ENCODE data around the gene ZNRD2. TPM values are rescaled to one million over a fixed set of nuclear protein-coding genes. Genes with fewer than 3 reads are reported as not detected.
A peak's percentile ranks its signal among the peaks of the same experiment; 100 is the strongest.

ZNRD2 gene
- total and polyA plus RNA-seq, 8 donors = 21.7 to 55.7 (median 50.0) TPM

DNA sequence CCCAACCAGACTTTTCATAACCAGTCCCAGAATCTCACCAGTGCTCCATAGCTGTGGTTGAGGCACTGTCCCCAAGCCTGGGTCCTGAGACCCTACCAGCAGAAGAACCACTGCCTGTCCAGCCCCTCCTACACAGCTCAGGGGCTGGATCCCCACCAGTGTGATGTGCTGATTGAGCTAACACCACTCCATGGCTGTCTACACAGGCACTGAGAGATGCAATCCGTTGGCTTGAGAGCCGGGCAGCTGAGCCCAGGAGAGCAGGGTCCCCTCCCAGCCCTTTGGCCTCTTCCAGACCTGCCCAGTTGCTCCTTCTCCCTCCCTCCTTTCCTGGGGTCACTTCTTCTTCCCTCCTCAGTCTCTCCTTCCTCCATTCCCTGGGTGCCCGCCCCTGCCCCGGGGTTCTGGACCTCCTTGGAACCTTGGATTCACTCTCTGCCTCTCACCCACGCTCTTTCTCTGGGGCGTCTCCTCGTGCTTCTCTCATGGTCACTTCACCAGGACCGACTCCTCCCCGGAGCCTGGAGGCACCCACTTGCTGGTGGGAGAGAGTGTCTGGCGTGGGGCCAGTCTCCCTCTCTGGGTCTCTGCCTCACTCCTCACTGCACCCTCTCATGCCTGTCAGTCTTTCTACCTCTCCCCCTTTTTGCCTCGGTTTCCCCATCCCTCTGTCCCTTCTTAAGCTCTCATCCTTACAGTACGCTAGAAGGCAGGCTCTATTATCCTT lies 46.1 kb upstream of the ZNRD2 start:
- no peak for TF ChIP-seq CTCF (IDR thresholded peaks at IDR 0.05)
- H3K36me3 ChIP-seq = peaks cover 0 to 26% of the 10 kb centered on the region in 2 donors
- H3K4me1 ChIP-seq = peaks cover 16 to 41% of the 10 kb centered on the region in 2 donors
- DNase-seq (peak in 2 of 4 donors; percentile 46 to 76), ATAC-seq (peak; percentile 27)
- H3K9me3 ChIP-seq = no peaks in the 10 kb centered on the region
- H3K4me3 ChIP-seq = peak overlapping the region; percentile 8 to 71
- peak overlapping the region; percentile 42 to 62 for H3K27ac ChIP-seq
- intact Hi-C loops (cut with DNase I) = no loop called here
- no peaks in the 10 kb centered on the region for H3K27me3 ChIP-seq

DNA sequence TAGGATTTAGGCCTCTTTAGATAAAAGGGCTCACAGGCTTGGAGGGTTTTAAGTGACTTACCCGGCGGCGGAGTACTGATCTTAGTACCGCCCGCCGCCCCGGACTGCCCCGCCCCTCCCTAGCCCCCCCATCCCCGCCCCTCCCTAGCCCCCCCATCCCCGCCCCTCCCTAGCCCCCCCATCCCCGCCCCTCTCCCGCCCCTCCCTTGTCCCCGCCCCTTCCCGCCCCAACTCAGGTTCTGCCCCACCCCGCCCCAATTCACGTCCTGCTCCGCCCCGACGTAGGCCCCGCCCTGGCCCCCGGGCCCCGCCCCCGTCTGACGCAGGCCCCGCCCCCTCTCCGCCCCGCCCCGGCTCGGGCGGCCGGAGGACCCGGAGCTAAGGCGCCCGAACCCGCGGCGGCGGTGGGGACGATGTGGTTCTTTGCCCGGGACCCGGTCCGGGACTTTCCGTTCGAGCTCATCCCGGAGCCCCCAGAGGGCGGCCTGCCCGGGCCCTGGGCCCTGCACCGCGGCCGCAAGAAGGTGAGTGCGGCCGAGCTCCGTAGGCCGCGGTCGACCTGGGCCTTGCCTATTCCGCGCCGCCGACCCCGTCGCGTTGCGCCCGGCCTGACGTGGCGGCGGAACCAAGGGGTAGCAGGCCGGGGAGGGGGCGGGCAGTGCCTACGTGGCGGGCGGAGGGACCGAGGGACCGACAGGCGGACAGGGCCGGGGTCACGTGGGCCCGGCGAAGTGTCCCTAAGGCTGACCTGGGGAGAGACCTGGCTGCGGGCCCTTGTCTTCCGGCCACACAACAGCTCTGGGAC lies 45.3 kb upstream of the ZNRD2 start, which contains the start of gene SCYL1:
Gene SCYL1 (plus strand): TSS at position 343 of the 805 bp plus-strand sequence. CDS start 71 bp downstream, at position 414.
- H3K36me3 ChIP-seq = peaks cover 0 to 33% of the 10 kb centered on the region in 2 donors
- H3K27ac ChIP-seq = peak within 1 kb of the TSS; percentile 82 to 84
- intact Hi-C loops (cut with DNase I) = no loop called here
- H3K4me3 ChIP-seq = peak within 1 kb of the TSS; percentile 71 to 99
- ATAC-seq (peak; percentile 94), DNase-seq (peak; percentile 61 to 95 (median 86))
- H3K9me3 ChIP-seq = no peaks in the 10 kb centered on the region
- no peak for TF ChIP-seq CTCF (IDR thresholded peaks at IDR 0.05)
- H3K4me1 ChIP-seq = peaks cover 16 to 46% of the 10 kb centered on the region in 2 donors
- no peaks in the 10 kb centered on the region for H3K27me3 ChIP-seq

DNA sequence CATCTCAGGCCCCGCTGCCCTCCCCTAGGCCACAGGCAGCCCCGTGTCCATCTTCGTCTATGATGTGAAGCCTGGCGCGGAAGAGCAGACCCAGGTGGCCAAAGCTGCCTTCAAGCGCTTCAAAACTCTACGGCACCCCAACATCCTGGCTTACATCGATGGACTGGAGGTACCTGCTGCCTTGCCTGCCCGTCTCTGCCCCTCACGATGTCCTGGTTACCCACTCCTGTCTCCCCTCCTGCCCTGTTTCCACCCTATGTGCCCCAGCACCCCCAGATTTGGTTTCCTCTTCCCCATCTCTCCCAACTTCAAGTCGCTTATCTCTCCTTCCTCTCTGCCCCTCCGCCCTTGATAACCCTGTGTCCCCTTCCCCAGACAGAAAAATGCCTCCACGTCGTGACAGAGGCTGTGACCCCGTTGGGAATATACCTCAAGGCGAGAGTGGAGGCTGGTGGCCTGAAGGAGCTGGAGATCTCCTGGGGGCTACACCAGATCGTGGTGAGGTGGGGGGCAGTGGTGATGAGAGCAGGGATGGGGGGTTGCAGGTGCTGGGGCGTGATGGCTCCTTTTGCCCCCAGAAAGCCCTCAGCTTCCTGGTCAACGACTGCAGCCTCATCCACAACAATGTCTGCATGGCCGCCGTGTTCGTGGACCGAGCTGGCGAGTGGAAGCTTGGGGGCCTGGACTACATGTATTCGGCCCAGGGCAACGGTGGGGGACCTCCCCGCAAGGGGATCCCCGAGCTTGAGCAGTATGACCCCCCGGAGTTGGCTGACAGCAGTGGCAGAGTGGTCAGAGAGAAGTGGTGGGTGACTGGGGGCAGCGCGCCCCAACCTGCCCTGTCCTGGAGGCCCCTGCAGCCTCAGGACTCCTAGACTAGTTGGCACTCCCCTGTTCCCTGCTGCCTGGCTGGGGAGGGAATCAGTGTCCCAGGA lies 44.5 kb upstream of the ZNRD2 start:
- no peaks in the 10 kb centered on the region for H3K27me3 ChIP-seq
- DNase-seq (peak in 1 of 4 donors; percentile 68), ATAC-seq (no peak)
- no peaks in the 10 kb centered on the region for H3K9me3 ChIP-seq
- peak overlapping the region; percentile 82 to 84 for H3K27ac ChIP-seq
- peak overlapping the region; percentile 71 to 99 for H3K4me3 ChIP-seq
- no peak for TF ChIP-seq CTCF (IDR thresholded peaks at IDR 0.05)
- H3K4me1 ChIP-seq = peaks cover 16 to 46% of the 10 kb centered on the region in 2 donors
- peaks cover 0 to 42% of the 10 kb centered on the region in 2 donors for H3K36me3 ChIP-seq
- intact Hi-C loops (cut with DNase I) = no loop called here

DNA sequence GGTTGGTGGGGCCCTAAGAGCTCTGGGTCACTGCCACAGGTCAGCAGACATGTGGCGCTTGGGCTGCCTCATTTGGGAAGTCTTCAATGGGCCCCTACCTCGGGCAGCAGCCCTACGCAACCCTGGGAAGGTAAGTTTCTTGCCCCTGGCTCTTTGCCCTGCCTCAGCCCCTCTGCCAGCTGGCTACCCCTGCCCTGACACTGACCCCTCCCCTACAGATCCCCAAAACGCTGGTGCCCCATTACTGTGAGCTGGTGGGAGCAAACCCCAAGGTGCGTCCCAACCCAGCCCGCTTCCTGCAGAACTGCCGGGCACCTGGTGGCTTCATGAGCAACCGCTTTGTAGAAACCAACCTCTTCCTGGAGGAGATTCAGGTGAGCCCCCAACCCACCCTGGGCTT lies 43.5 kb upstream of the ZNRD2 start:
- no peak for TF ChIP-seq CTCF (IDR thresholded peaks at IDR 0.05)
- Histone ChIP-seq H3K4me3 (no peak overlapping the region), H3K9me3 (no peaks in the 10 kb centered on the region), H3K4me1 (peaks cover 16 to 46% of the 10 kb centered on the region in 2 donors), H3K27ac (no peak overlapping the region), H3K36me3 (peaks cover 0 to 51% of the 10 kb centered on the region in 2 donors), H3K27me3 (no peaks in the 10 kb centered on the region)
- DNase-seq (peak in 1 of 4 donors; percentile 54), ATAC-seq (no peak)
- intact Hi-C loops (cut with DNase I) = no loop called here
